Brain pericyte (primary cell): ENCODE data around the gene NTN4.
"Not testable (repeated sequence)": the region's sequence is repeated elsewhere in the genome, so short reads cannot be mapped to it uniquely, and the experiment has no call there.

Source experiments
- DNase-seq: peaks from one replicate; pipeline ENCODE4 v3.0.0-alpha.2; 2012; ENCODE audit warnings: low read depth, low spot score

NTN4 gene

GRCh38 chr12:95624589-95624988, 166.0 kb downstream of the NTN4 start:
- no peak for DNase-seq

- DNase-seq: no peak
Measured at GRCh38 chr12:95623554-95624170, 166.9 kb downstream of the NTN4 start.

- DNase-seq: no peak
Measured at GRCh38 chr12:95622879-95623278, 167.7 kb downstream of the NTN4 start.

GRCh38 chr12:95621725-95622124, 168.8 kb downstream of the NTN4 start:
- DNase-seq: no peak

GRCh38 chr12:95620171-95620570, 170.4 kb downstream of the NTN4 start:
- no peak for DNase-seq

GRCh38 chr12:95616470-95616869, 174.1 kb downstream of the NTN4 start:
- DNase-seq: not testable (repeated sequence)

GRCh38 chr12:95615749-95616148, 174.8 kb downstream of the NTN4 start:
- DNase-seq: no peak

- DNase-seq: no peak
Measured at GRCh38 chr12:95614390-95614982, 176.1 kb downstream of the NTN4 start.

GRCh38 chr12:95613021-95613420, 177.5 kb downstream of the NTN4 start:
- DNase-seq: no peak

- no peak for DNase-seq
Measured at GRCh38 chr12:95611676-95612309, 178.8 kb downstream of the NTN4 start.

- DNase-seq: no peak
Measured at GRCh38 chr12:95608252-95609033, 182.1 kb downstream of the NTN4 start.
